ENCODE results near the gene IGSF11.

The IGSF11 gene

GRCh38 chr3:118912188-118912587 is 122.5 kb downstream of the IGSF11 start:
- Histone ChIP-seq H3K27me3 (no peaks in the 10 kb centered on the region), H3K27ac (no peak overlapping the region), H3K4me3 (ENCODE audit: low read depth in 1 of 2, low read length in 1 of 2) (no peak overlapping the region), H3K9me3 (no peaks in the 10 kb centered on the region), H3K4me1 (ENCODE audit: control insufficient read depth in 1 of 2, insufficient read depth in 1 of 2, low read depth in 1 of 2, low read length in 1 of 2) (no peaks in the 10 kb centered on the region), H3K36me3 (no peaks in the 10 kb centered on the region)
- TF ChIP-seq CTCF (IDR thresholded peaks at IDR 0.05) = no peak

GRCh38 chr3:118910332-118910731 is 124.3 kb downstream of the IGSF11 start:
- H3K9me3 ChIP-seq = no peaks in the 10 kb centered on the region
- no peak overlapping the region for H3K4me3 ChIP-seq (ENCODE audit: low read depth in 1 of 2, low read length in 1 of 2)
- H3K36me3 ChIP-seq = no peaks in the 10 kb centered on the region
- H3K27ac ChIP-seq = no peak overlapping the region
- no peaks in the 10 kb centered on the region for H3K27me3 ChIP-seq
- H3K4me1 ChIP-seq (ENCODE audit: control insufficient read depth in 1 of 2, insufficient read depth in 1 of 2, low read depth in 1 of 2, low read length in 1 of 2) = no peaks in the 10 kb centered on the region
- no peak for TF ChIP-seq CTCF (IDR thresholded peaks at IDR 0.05)

- no peaks in the 10 kb centered on the region for H3K27me3 ChIP-seq
- H3K9me3 ChIP-seq = no peaks in the 10 kb centered on the region
- H3K27ac ChIP-seq = no peak overlapping the region
- H3K4me1 ChIP-seq (ENCODE audit: control insufficient read depth in 1 of 2, insufficient read depth in 1 of 2, low read depth in 1 of 2, low read length in 1 of 2) = no peaks in the 10 kb centered on the region
- no peak for TF ChIP-seq CTCF (IDR thresholded peaks at IDR 0.05)
- H3K36me3 ChIP-seq = no peaks in the 10 kb centered on the region
- H3K4me3 ChIP-seq (ENCODE audit: low read depth in 1 of 2, low read length in 1 of 2) = no peak overlapping the region
Measured at GRCh38 chr3:118909763-118910162, 124.9 kb downstream of the IGSF11 start.

- TF ChIP-seq CTCF (IDR thresholded peaks at IDR 0.05) = no peak
- no peaks in the 10 kb centered on the region for H3K36me3 ChIP-seq
- H3K27ac ChIP-seq = no peak overlapping the region
- H3K4me1 ChIP-seq (ENCODE audit: control insufficient read depth in 1 of 2, insufficient read depth in 1 of 2, low read depth in 1 of 2, low read length in 1 of 2) = no peaks in the 10 kb centered on the region
- H3K9me3 ChIP-seq = no peaks in the 10 kb centered on the region
- no peak overlapping the region for H3K4me3 ChIP-seq (ENCODE audit: low read depth in 1 of 2, low read length in 1 of 2)
- H3K27me3 ChIP-seq = no peaks in the 10 kb centered on the region
Measured at GRCh38 chr3:118907909-118908308, 126.7 kb downstream of the IGSF11 start.

- Histone ChIP-seq H3K27me3 (no peaks in the 10 kb centered on the region), H3K27ac (no peak overlapping the region), H3K36me3 (no peaks in the 10 kb centered on the region), H3K4me1 (ENCODE audit: control insufficient read depth in 1 of 2, insufficient read depth in 1 of 2, low read depth in 1 of 2, low read length in 1 of 2) (no peaks in the 10 kb centered on the region), H3K9me3 (no peaks in the 10 kb centered on the region), H3K4me3 (ENCODE audit: low read depth in 1 of 2, low read length in 1 of 2) (no peak overlapping the region)
- TF ChIP-seq CTCF (IDR thresholded peaks at IDR 0.05) = no peak
Measured at GRCh38 chr3:118900737-118901525, 133.7 kb downstream of the IGSF11 start.

Measured in neutrophil (primary cell).